Epithelial cell of prostate (primary cell): ENCODE measurements around the gene RPP25L.

Source experiments
- DNase-seq: peaks from one replicate; pipeline ENCODE4 v3.0.0-alpha.2; 2011; ENCODE audit warnings: low read depth, low spot score
- H3K27ac ChIP-seq: fragments of 450-650 bp; 2 replicates; pipeline ENCODE4 v1.5.1; 2017; ENCODE audit warnings: mild to moderate bottlenecking

Gene RPP25L

DNA sequence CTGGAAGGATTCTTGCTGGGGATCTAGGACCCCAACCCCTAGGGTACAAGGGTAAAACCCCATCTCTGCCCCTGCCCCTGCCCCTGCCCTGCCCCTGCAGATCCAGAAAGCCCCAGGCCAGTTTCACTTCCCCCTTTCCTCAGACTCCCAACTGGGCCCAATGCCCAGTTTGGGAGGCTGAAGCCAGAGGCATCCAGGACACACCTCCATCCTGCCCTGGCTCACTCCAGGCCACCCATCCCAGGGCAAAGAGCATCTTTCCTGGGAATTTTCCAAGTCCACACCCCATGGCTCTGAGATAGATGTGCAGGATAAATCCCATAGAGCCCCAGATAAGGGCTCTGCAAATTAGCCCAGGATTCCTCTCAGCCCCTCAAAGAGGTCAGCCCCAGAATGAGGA lies 39.8 kb downstream of the RPP25L start:
- no peak overlapping the region for H3K27ac ChIP-seq
- no peak for DNase-seq

DNA sequence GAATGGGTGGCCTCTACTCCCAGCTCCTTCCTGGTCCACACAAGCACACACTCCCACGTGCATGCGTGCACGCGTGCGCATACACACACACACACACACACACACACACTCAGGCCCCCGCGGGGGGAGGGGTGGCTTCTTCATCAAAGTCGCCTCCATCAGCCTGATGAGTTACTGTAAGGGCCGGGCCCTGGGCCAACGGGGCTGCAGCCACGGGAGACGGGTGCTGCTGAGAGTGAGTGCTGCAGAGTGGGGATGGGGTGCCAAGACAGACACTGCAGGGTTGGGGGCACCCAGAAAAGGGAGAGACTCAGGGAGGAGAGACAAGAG lies 40.5 kb downstream of the RPP25L start:
- no peak overlapping the region for H3K27ac ChIP-seq

DNA sequence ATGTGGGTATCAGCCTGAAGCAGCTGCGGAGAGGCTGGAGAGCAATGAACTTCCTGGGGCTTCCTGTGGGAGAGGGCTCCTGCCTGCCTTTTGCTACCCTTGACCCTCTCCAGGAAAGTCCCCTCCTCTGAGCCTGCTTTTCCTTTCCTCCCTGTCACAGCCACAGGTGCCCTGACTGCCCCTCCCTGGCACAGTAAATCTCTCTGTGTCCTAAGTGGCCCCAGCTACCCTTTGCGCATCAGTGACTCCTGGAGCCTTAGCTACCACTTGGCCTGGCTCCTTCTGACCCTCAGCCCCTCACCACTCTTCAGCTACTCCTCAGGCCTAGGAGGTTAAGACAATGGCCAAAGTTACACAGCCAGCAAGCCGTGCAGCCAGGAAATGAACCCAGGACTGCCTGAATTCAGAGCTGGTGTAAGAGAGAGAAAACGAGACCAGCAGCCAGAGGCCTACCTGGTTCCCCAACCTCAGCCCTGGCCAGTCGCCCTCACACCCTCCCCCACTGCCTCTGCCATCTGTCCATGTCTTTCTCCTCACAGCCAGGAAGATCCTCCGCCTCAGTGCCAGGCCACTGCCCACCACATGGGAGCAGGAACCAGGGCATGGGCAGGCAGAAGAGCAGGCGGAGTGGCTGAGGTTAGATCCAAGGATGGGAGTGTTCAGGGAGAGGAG lies 41.0 kb downstream of the RPP25L start:
- no peak for DNase-seq
- H3K27ac ChIP-seq: no peak overlapping the region

More for the DNA sequence above, 40.5 kb downstream of the RPP25L start:
- DNase-seq: no peak

DNA sequence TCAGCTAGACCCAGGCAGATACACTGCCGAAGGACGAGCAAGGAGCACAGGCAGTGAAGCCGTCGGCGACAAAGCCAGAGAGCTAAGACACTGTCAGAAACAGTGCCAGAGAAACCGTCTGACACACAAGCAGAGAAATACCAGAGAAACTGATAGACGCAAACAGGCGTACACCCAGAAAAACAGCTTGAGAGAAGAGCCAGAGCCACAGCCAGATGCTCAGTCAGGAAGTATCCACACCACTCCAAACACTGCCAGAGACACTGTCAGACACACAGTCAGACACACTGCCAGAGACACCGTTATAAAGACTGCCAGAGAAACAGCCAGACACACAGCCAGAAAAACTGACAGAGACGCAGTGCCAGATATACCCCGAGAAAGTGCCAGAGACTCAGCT lies 41.5 kb downstream of the RPP25L start:
- DNase-seq: no peak
- H3K27ac ChIP-seq: no peak overlapping the region

DNA sequence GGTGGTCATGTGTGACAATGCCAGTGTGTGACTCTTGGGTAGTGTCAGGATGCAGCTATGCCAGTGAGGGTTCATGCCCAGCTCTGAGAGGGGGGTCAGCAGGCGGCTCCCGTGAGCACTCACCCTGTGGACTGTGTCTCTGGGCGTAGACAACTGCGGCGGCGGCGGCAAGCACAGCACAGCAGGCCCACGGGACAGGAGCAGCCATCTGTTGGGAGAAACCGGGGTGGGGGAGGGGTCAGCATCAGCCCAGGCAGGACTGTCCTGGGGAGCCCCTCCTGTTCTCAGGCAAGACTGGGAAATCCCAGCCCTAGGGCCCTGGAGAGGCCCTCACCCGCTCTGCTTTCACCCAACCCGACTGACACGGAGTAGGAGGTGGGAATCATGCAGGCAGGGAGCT lies 43.1 kb downstream of the RPP25L start:
- no peak overlapping the region for H3K27ac ChIP-seq
- DNase-seq: no peak

DNA sequence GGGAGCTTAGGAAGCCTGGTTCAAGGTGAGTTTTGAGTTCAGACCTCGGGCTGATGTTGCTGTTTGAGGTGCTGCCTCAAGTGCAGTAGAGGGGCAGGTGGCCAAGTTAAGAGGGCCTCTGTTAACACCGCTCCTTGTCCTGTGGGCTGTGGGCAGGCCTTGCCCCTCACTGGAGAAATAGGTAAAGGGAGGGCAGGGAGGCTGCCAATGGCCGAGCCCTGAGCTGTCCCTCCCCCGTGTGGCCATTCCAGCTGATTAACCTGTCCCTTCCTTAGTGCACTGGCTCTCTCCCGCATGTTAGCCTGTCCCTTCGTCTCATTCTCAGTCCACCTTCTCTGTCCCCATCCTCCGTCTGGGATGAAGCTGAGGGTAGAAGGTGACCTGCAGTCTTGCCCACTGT lies 43.8 kb downstream of the RPP25L start:
- DNase-seq: no peak

DNA sequence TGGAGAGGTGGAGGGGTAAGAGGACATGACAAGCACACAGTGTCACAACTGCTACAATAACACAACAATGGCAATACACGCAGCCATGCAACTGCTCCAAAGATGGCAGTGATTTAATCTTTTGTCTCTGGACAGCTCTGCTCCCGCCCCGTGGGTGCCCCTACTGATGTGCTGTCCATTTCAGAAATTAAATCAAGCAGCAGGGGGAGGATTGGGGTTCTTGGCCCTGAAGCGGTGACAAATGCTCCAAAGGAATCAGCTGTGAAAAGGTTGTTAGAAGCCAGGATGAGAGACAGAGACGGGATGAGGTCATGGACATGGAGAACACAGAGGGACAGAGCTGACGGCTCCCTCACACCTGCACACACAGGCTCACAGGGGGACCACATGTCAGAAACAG lies 44.9 kb downstream of the RPP25L start:
- no peak overlapping the region for H3K27ac ChIP-seq
- no peak for DNase-seq

More for the DNA sequence above, 43.8 kb downstream of the RPP25L start:
- no peak overlapping the region for H3K27ac ChIP-seq

DNA sequence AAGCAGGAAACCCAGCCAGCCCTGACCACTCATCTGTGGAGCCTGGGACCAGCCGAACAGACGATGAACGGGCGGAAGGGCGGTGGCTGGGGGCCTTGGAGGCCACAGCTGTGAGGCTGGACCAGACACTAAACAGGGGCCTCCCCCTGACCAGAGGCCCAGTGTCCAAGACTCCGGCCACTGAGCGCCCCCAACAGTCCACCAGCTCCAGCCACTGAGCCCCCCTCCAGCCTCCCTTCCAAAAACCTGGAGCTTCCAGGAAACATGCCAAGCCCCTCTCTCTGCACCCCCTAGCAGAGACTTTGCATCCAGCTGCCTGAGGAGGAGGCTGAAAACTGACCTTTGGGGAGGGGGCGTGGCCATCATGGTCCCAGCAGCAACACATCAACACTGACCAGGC lies 45.6 kb downstream of the RPP25L start:
- no peak overlapping the region for H3K27ac ChIP-seq
- DNase-seq: no peak

DNA sequence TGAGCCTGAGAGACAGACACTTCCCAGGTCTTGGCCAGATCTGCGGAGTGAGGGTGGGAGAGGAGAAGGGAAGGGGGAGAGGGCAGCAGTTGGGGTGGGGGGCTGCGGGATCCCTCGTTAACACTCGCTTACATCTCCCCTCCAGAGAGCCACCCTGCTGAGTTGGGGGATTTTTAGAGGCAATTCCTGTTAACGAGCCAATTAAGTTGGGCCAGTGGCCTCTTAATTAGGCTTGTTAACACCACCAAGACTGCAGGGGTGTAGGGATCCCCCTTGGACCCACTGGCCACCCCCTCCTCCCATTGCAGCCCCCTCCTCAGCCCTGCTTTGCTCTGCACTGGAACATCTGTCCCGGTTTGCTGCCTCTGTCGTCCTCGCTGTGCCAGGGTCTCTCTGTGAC lies 46.0 kb downstream of the RPP25L start:
- no peak for DNase-seq
- no peak overlapping the region for H3K27ac ChIP-seq

DNA sequence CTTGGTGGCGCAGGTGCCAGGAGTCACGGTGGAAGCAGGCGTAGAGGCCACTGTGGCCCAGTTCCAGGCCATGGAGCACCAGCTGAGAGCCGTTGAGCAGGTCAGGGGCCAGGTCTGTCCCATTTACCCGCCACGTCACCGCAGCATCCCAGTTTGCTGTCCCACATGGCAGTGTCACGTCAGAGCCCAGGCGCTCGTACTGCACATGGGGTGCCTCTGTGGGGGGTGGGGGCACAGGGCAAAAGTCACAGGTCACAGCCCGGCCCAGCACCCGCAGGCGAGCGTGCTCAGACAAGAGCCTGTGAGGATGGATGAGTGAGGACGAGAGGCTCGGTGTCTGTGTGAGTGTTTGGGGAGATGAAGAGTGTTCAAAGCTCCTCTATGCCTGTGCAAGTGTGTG lies 47.3 kb downstream of the RPP25L start:
- no peak for DNase-seq
- no peak overlapping the region for H3K27ac ChIP-seq

DNA sequence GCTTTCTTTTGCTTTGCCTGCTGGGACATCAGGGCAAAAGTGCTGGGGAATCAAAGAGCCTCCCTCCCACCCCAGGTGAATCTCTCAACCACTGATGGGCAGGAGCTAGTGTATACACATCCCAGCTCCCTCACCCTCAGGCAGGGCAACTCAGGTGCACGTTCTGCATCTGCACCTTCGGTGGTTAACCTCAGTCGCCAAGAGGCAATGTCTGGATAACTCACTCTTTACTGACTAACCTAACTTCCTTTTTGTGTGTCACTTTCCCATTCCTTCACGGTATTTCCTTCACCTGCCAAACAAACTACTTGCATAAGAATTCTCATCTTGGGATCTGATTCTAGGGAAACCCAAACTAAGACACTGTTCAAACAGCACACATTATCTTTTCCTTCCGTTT lies 48.6 kb downstream of the RPP25L start:
- H3K27ac ChIP-seq: no peak overlapping the region
- peak; percentile 24 for DNase-seq

DNA sequence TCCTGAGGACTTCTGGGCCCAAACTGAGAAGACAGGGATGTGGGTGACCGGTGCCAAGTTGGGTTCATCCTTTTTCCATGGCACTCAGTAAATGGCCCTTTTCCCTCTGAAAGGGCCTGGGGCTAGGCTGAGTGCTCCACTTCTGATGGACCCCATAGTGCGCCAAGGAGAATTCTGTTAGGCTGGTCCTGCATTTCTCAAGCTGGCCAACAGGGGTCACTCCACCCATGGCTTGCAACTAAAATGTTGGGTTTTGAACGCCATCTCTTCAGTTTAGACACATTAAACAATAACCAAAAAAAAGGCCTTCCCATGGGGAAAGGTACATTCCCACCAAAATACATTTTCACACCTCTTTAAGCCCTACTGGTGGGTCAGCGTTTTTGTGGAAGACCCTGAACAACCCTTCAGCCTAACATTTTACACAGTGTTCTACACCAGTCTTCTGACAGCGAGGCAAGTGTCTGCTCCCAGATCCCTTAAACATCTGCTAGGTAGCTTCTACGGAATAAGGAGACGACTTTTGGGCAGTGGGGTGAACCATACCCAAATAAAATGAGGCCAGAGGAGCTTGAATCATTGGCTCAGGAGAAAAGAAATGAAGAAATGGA lies 49.7 kb downstream of the RPP25L start:
- no peak overlapping the region for H3K27ac ChIP-seq
- DNase-seq: no peak

DNA sequence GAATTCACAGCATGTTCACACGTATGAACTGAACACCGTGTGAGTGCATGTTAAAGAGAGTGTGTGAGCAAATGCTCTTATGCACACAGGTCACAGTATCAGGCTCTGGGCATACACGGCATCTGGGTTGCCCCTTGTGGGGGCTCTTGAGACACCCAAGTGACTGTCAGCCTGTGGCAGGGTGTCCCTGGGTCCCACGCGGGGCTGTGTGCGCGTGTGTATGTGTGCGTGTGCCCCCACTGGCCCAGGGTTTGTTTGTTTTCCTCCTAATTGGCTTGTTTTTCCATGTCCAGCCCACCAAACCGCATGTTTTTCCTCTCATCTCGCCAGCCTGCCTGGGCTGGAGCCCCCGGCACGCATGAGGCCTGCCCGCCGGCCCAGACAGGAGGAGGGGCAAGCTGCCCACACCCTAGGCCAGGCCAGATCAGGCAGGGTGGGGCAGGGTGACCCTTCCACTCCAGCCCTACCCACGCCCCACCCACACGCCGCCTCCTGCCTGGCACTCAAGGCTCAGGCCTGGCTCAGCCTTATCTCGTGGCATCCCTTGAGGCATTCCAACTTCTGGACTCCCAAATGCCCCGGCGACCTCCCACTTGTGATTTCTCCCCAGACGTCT lies 51.2 kb downstream of the RPP25L start:
- DNase-seq: no peak
- H3K27ac ChIP-seq: no peak overlapping the region
